SK-N-DZ (cell line): ENCODE results near the gene CD6. TPM values are rescaled to one million over a fixed set of nuclear protein-coding genes. Genes with fewer than 3 reads are reported as not detected.

Experiments used
- DNase-seq: peaks from one replicate; pipeline ENCODE4 v3.0.0-alpha.2; 2015; ENCODE audit warnings: low spot score
- polyA plus RNA-seq, 2 experiments: library from polyadenylated mRNA; depleted of rRNA; stranded (reverse); fragments of >200 nt; gene quantifications; 2 replicates each; pipeline ENCODE4 v1.2.3, GENCODE V29; 2014

CD6 gene, protein sequence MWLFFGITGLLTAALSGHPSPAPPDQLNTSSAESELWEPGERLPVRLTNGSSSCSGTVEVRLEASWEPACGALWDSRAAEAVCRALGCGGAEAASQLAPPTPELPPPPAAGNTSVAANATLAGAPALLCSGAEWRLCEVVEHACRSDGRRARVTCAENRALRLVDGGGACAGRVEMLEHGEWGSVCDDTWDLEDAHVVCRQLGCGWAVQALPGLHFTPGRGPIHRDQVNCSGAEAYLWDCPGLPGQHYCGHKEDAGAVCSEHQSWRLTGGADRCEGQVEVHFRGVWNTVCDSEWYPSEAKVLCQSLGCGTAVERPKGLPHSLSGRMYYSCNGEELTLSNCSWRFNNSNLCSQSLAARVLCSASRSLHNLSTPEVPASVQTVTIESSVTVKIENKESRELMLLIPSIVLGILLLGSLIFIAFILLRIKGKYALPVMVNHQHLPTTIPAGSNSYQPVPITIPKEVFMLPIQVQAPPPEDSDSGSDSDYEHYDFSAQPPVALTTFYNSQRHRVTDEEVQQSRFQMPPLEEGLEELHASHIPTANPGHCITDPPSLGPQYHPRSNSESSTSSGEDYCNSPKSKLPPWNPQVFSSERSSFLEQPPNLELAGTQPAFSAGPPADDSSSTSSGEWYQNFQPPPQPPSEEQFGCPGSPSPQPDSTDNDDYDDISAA
- not detected in 2 replicates for polyA plus RNA-seq (2014; cell fraction: cytosol; rRNA removed)
- polyA plus RNA-seq (2014; cell fraction: nucleus; rRNA removed): not detected in 2 replicates

DNA sequence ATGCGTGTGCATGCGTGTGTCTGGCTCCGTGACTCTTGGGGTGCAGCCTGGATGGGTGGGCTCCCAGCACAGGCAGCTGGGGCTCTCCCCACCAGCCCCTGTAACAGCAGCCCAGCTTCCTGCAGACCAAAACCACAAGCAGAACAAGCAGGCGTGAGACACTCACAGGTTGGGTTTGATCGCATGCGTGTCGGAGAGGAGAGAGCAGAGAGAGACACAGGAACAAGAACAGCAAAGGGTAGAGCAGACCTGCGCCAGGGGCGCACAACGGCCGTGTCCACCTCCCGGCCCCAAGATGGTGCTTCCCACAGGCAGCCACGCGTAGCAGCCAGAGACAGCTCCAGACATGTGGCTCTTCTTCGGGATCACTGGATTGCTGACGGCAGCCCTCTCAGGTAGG, at the start of gene CD6:
TSS of gene CD6 (plus strand) at position 161 of the 400 bp plus-strand sequence. CDS start at position 347, 186 bp downstream.
- DNase-seq: no peak

DNA sequence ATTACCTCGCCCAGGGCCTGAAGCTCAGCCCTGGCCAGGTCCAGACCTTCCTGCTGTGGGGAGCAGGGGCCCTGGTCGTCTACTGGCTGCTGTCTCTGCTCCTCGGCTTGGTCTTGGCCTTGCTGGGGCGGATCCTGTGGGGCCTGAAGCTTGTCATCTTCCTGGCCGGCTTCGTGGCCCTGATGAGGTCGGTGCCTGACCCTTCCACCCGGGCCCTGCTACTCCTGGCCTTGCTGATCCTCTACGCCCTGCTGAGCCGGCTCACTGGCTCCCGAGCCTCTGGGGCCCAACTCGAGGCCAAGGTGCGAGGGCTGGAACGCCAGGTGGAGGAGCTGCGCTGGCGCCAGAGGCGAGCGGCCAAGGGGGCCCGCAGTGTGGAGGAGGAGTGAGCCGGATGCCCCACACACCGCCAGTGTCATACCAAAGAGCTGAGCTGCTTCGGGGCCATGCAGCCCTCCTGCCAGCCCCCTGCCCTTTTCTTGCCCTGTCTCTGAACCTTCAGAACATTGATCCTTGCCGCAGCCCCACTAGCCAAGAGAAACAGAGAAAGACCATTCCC, 49.6 kb upstream of the CD6 start:
- no peak for DNase-seq

- DNase-seq: no peak
Measured at GRCh38 chr11:60922906-60923305, 48.6 kb upstream of the CD6 start.

DNA sequence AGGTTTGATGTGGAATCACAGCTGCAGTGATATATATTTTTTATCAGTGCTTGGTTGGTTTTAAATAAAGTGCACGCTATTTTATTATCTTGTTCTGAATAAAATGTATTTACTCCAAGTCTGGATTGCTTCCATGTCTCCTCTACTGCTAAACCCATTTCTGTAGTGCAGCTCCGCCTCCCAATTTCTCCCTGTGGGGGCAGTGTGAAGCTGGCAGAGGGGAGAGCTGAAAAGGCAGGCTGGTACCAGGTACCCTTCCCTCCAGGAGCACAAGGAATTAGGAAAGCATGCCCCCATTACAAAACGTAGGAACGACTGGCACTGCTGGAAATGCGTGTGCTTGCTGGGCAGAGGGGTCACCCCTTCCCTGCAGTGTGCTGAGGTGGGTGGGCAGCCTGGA, 48.2 kb upstream of the CD6 start:
- no peak for DNase-seq

DNA sequence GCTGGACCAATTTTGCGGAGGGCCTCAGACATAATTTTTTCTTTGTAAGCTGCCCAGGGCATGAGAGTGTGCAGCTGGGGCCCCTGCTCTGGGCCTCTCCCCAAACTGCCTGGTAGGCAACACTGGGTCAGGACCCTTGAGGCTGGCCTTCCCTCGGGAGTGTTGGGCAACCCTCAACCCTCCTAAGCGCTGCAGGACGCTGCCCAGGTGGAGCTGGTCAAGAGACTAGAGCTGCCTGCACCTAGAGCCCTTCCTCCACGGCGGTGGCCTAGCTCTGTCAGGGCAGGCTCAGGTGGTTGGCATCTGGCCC, 47.7 kb upstream of the CD6 start:
- DNase-seq: no peak

GRCh38 chr11:60924110-60924905, 47.2 kb upstream of the CD6 start, which contains the start of gene TMEM132A:
Gene TMEM132A (plus strand): TSS chr11:60924460. CDS start chr11:60924634, 174 bp downstream.
- DNase-seq: peak; percentile 77

DNA sequence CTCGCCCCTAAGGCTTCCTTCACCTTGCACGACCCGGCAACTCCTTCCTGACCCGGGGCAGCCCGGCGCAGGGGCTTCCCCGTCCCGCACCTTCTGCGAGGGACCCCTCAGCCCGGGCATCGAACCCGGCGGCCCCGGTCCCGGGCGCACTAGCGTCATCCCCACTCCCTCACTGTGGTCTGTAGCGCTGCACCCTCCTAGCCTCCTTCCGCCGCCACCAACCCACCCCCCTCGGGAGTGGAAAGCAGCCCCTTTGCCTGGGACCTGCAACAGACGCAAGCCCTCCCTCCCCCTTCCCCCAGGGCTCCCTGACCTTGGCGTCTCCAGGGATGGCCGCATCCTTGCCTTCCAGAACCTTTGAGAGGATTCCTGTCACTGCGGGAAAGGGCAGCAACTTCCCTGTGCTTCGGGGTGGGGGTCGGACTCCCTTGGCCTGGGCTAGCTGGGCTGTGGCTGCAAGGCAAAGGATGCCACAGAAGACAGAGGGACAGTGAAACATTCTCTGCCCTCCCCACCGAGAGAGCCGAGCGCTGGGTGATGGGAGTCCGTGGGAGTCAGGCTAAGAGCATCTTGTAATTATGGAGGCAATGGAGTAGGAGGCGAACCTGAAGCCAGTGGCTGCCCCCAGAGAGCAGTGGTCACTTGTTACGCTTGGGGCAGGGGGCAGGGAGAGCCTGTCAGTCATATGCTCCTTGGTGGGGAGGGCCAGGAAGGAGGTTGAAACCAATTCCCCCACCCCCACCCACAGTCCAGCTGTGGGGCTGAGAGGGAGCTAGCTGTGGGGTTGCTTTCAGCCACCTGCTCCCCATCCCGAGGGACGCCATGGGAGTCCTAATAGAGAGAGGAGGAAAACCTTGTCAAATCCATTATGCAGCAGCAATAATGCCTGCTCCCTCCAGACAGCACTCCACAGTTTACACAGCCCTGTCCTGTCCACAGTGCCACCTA, 46.3 kb upstream of the CD6 start:
- DNase-seq: no peak

- DNase-seq: no peak
Measured at GRCh38 chr11:60925868-60926267, 45.6 kb upstream of the CD6 start.

DNA sequence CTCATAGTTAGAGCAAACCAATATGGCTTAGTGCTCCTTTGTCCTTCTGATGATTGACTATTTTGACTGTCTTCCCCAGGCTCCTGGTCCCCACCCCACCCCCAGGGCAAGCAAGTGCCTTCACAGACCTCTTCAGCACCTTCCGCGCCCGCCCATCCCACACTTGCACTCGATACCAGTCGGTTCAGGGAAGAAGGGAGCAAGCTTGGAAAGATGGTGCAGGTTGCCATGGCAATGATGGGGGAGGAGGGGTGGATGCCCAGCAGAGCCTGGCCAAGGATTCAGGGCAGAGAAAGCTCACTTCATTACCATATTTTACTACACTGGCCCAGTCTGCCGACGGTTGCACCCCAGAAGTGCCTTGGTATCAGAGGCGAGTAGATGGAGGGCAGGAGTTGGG, 45.0 kb upstream of the CD6 start:
- DNase-seq: no peak

- DNase-seq: no peak
Measured at GRCh38 chr11:60927061-60927592, 44.4 kb upstream of the CD6 start.

GRCh38 chr11:60927600-60927999, 43.9 kb upstream of the CD6 start:
- DNase-seq: no peak

GRCh38 chr11:60928563-60929001, 42.9 kb upstream of the CD6 start:
- DNase-seq: no peak

- DNase-seq: no peak
Measured at GRCh38 chr11:60929764-60930163, 41.7 kb upstream of the CD6 start.

DNA sequence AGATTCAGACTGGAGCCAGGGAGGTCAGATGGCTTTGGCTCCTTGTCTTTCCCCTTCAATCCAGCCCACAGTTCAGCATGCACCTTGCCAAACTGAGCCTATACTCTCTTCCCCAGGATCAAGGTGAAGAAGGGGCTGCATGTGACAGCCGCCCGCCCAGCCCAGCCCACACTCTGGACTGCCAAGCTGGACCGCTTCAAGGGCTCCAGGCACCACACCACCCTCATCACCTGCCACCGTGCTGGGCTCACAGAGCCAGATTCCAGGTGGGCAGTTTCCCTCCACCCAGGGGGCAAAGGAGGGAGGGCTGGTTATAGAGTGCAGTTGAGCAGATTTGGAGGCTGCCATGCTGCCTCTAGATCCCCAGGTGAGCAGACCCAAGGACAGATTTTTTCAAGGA, 41.1 kb upstream of the CD6 start:
- no peak for DNase-seq

DNA sequence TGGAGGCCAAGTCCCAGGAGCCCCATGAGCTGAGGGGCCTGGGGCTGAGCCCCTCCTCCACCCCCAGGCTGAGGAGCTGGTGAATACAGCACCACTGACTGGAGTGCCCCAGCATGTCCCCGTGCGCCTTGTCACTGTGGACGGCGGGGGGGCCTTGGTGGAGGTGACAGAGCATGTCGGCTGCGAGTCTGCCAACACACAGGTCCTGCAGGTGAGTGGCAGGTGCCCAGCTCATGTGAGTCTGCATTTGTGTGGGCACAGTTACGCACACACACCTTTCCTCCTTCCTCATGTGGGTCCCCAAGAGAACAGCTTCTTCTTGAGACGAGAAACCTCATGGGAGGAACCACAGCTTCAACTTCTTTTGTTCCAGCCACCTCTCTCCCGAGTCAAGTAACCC, 39.6 kb upstream of the CD6 start:
- DNase-seq: no peak

DNA sequence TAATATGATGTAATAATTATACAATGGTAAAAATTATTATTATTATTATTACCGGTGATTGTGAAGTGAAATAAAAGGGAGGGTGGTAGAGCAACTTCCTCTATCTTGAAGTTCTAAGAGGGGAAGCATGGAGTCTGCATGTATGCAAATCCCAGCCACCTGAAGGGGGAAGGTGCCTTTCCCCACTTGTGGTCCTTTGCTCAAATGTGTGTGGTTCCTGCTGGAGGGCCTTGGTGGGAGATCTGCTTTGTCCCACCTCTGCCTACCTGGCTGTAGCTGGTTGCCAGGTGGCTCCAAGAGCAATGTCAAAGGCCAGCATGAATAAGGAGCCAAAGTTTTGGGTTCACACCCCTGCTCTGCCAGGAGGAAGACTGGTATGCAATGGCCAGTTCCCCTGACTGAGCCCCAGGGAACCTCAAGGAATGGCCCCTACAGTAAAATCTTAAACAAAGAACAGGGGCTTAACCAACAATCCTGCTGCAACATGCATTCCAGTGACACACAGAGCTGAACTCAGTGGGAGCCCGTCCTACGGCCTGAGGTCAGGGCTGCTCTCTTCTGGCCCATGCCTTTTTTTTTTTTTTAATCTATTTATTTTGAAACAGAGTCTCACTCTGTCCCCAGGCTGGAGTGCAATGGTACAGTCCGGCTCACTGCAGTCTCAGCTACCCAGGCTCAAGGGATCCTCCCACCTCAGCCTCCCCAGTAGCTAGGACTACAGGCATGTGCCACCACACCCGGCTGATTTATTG, 38.7 kb upstream of the CD6 start:
- no peak for DNase-seq

GRCh38 chr11:60933416-60934123, 37.9 kb upstream of the CD6 start:
- no peak for DNase-seq

GRCh38 chr11:60934124-60934789, 37.2 kb upstream of the CD6 start:
- no peak for DNase-seq
